Fibroblast of peridontal ligament (primary cell): ENCODE data around the gene PRAC2.
A peak's percentile ranks its signal among the peaks of the same experiment; 100 is the strongest.
"Not testable (repeated sequence)": the region's sequence is repeated elsewhere in the genome, so short reads cannot be mapped to it uniquely, and the experiment has no call there.

Experiments
- DNase-seq: peaks from one replicate; pipeline ENCODE4 v3.0.0-alpha.2; 2010; ENCODE audit errors: extremely low read depth

PRAC2 gene

DNA sequence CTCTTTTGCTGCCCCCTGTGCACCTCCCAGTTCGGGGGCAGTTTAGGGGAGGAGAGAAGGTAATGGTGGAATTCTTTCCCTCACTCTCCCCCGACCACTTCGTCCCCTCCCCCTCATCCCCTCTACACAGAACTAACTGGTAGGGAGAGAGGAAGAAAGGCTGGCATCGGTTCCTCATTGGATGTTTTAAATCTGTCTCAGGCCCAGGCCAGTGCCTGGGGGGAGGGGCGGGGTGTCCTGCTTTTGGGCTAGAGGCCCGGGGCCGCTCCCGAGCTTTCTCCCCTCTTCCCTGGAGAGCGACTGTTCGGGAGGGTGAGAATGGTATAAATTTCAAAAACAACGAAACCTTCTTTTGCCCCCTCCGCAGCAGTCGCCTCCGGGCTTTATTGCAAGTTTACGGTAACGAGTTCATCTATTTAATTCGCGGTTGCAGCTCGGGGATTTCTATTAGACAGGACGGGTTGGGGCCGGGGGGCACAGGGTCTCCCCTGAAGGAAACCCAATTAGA, at the start of gene PRAC2:
TSS of gene PRAC2 (plus strand) at position 271 of the 508 bp plus-strand sequence. CDS start 1,226 bp downstream, outside the sequence.
- DNase-seq = no peak

DNA sequence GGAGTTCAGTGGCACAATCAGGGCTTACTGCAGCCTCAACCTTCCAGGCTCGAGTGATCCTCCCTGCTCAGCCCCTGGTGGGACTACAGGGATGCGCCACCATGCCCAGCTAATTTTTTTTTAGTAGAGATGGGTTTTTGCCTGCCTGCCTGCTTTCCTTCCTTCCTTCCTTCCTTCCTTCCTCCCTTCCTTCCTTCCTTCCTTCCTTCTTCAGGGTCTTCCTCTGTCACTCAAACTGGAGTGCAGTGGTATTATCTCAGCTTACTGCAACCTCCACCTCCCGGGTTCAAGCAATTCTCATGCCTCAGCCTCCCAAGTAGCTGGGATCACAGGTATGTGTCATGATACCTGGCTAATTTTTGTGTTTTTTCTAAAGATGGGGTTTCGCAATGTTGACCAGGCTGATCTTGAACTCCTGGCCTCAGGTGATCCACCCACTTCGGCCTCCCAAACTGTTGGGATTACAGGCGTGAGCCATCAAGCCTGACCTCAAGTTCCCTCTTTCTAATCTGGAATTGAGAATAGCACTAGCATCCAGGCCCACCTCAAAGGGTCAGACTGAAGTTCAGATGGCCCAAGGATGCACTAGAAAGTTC, 45.9 kb upstream of the PRAC2 start:
- DNase-seq = no peak

- DNase-seq = peak; percentile 14
Measured at GRCh38 chr17:48678141-48678971, 44.6 kb upstream of the PRAC2 start.

- DNase-seq = no peak
Measured at GRCh38 chr17:48679385-48680096, 43.4 kb upstream of the PRAC2 start.

GRCh38 chr17:48681609-48682008, 41.4 kb upstream of the PRAC2 start:
- DNase-seq = no peak

GRCh38 chr17:48690655-48691054, 32.3 kb upstream of the PRAC2 start:
- no peak for DNase-seq

GRCh38 chr17:48692049-48692448, 30.9 kb upstream of the PRAC2 start:
- DNase-seq = no peak

DNA sequence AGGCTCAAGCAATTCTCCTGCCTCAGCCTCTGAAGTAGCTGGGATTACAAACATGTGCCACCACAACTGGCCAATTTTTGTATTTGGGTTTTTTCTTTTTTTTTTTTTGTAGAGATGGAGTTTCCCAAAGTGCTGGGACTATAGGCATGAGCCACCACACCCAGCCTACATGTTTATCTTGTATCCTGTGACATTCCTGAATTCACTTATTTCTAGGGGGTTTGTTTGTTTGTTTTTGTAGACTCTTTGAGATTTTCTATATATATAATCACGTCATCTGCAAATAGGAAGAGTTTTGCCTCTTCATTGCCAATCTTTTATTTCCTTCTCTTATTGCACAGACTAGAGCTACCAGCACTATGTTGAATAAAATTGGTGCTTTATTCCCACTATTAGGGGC, 29.8 kb upstream of the PRAC2 start:
- DNase-seq = no peak

GRCh38 chr17:48701864-48702532, 21.0 kb upstream of the PRAC2 start:
- no peak for DNase-seq

DNA sequence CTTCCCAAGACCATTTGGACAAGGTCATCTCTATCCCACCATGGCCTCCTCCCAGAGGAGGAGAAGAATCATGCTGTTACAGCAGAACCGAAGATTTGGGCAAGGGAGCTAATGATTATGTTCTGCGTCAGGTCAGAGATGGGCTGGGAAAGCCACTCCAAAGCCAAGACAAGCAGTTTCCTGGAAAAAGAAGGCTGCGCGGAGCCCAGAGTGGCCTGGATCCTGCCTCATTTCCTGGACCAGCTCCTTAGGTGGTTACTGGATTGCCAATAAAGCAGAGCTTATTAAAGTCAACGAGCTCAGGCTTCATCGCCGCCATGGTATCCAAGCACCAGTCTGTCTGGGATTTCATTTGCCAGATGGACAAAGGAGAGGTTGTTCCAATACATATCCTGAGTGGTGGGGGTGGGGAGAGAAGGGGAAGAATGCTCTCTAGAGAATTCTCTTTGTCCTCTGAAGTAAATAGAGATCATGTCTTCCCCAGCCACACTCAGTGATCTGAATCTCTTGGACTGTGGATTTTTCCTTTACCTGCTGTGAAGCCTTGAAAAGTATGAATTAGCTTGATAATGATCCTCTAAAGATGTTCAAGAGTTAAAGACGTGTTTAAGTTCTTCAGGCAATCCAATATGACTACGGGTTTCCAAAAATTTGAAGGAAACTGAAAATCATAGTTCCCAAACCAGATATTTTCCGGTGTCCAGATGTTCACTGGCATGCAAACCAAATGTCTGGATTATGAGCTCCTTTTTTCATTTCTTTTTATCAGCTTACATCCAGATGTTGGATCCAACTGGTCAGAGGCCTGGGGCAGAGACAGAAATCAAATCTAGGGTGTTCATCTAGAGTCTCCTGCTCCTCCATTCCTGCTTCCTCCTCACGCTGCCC, 18.4 kb upstream of the PRAC2 start:
- no peak for DNase-seq

GRCh38 chr17:48711128-48711527, 11.9 kb upstream of the PRAC2 start:
- DNase-seq = no peak

GRCh38 chr17:48715496-48716399, 7.2 kb upstream of the PRAC2 start:
- DNase-seq = no peak

DNA sequence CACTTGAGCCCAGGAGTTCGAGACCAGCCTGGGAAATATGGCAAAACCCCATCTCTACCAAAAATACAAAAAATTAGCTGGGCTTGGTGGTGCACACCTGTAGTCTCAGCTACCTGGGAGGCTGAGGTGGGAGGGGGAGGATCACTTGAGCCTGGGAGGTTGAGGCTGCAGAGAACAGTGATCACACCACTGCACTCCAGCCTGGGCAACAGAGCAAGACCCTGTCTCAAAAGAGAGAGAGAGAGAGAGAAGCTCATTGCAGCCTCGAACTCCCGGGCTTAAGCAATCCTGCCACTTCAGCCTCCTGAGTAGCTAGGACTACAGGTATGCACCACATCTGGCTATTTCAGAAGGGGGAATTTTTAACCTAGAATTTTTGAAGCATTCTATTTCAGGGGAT, 6.4 kb upstream of the PRAC2 start:
- DNase-seq = not testable (repeated sequence)

GRCh38 chr17:48717367-48718226, 5.4 kb upstream of the PRAC2 start:
- DNase-seq = no peak

DNA sequence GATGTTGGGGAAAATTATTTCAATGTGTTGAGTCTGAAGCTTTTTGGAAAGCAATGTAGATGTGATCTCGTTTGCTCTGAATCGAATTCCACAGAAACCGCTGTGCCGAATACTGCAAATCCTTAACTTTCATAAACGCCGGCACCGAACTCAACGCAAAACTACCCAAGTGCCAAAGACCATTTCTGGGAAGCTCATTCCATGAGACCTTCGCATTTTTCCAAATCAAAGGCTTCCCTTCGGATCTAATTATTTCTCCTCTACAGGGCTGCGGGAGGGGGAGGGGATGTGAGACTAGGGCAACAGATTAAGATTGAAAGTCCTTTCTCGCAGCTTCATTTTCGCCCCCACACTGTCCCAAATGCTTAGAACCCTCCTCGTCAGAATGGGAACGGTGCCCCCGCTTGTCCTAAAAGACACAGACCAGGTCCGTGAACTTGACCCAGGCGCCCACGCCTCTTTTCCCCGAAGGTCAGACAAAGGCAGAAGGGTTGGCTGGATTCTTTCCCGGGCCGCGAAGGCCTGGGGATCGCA, 4.7 kb upstream of the PRAC2 start:
- no peak for DNase-seq

DNA sequence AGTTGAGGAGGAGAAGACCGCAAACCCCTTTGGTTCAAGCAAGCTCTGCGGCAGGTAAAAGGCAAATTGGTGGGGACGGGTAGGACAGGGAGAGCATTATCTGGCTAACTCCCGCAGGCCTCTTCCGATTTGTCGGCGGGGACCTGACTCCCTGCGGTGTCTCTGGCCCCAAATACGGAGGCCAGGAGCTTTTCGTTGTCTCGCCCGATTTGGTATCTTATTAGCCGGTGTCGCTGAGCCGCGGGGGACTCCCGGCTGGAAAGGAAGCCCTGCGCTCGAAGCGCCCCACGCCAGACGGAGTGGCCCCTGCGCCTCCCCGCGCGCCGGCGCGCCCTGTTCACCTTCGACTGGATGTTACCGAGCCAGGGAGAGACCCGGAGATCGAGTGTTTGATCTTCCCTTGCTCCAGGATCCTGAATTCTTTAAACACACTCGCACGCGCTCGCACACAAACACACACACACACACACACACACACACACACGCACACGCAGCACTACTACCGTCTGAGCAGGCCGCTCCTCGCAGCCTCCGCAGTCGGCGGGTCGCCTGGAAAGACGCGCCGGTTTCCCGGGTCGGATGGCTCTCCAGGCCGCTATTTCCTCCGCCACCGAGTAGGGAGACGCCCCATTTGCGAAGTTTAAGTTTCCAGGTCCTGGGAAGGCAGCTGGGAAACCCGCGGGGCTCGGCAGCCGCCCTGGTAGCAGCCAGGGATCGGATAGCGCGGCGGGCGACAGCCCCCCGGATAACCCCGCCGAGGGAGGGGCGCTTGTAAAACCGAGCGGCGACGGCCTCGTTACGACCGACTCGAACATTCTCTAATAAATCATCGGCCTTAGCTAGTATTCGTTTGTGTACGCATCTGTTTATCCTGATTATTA, 4.0 kb upstream of the PRAC2 start:
- no peak for DNase-seq

DNA sequence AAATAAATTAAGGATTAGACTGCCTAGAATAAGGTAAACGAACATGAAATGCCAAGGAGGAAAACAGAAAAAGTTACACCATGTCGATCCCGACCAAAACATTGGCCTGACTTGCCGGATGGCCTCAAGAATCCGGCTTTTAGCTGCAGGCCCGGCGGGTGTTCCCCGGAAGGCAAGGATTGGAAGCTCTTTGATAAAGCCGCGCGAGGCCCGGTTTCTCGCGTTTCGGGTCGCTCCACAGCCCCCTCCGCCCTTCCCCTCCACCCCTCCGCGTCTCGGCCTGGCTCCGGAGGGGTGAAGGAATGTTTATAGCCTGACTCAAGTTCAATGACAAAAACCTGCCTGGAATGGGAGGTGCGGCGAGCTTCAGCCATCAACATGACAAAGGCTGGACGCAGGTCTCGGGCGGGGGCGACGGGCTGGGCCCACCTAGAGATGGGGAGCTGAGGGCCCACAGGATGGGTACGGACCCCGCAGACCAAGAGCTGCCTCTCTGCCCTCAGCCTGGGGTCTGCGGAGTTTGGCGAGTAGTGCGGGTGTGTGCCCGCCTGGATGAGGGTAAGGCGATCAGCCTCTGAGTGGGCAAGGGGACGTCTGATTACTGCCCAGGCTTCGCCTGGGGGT, 3.2 kb upstream of the PRAC2 start:
- DNase-seq = no peak
